K562 (cell line): ENCODE data around the gene SPX. TPM values are rescaled to one million over a fixed set of nuclear protein-coding genes. Genes with fewer than 3 reads are reported as not detected.

Experiments
- ATAC-seq: fragments of 200-7000 bp; cut with Tn5 transposase; 3 replicates; pipeline ENCODE4 v1.9.1; 2020; ENCODE audit warnings: moderate library complexity
- BruUV-seq: library from RNA; stranded (reverse); fragments of 400-500 nt; replicated peaks from 2 replicates; lab custom pipeline; 2021; lab: Mats Ljungman, UMichigan
- CTCF ChIA-PET: fragments of 300-600 bp; formaldehyde crosslinking; extraction: SDS; loops from one replicate; lab custom pipeline; 2021; ENCODE audit warnings: low intra/inter-chr PET ratio; lab: Yijun Ruan, JAX
- POLR2A ChIA-PET: fragments of 300-600, 350-650 bp; sonication (Branson Sonifier 250); formaldehyde crosslinking; extraction: SDS; loops from one replicate; lab custom pipeline; 2021; ENCODE audit warnings: antibody characterized with exemption, inconsistent platforms; lab: Yijun Ruan, JAX
- DNase-seq, 4 experiments: peaks; one replicate each; pipeline versions ENCODE4 v3.0.0 to v3.0.0-alpha.2; 2011 to 2018; ENCODE audit warnings: low spot score in 3 of 4, mixed read lengths in 3 of 4; ENCODE audit errors: extremely low read depth in 1 of 4
- FAIRE-seq: peaks from 2 replicates; lab custom pipeline; 2011; peaks lifted over from hg19 to GRCh38; lab: Jason Lieb, UNC
- H2AFZ ChIP-seq: 2 replicates; pipeline ENCODE4 v1.6.0; 2011; ENCODE audit warnings: low read depth, low read length, control low read depth, inconsistent platforms
- H3K27ac ChIP-seq: fragments of 200-600 bp; 3 replicates; pipeline ENCODE4 v1.8.0; 2011; ENCODE audit warnings: low read depth, mild to moderate bottlenecking, control low read depth, inconsistent platforms, low read length, moderate library complexity, mixed read lengths; ENCODE audit errors: extremely low read depth
- H3K27me3 ChIP-seq, 2 experiments: fragments of 300-600 bp in 1 of 2; 2 replicates in 1 of 2; 3 replicates in 1 of 2; pipeline versions ENCODE4 v1.6.0 to v1.8.0; 2011; ENCODE audit warnings: inconsistent platforms in 2 of 2, low read length in 2 of 2, mild to moderate bottlenecking in 1 of 2, mixed read lengths in 1 of 2, moderate library complexity in 1 of 2; ENCODE audit not compliant: control insufficient read depth in 2 of 2, insufficient read depth in 2 of 2
- H3K36me3 ChIP-seq: fragments of 300-600 bp; 3 replicates; pipeline ENCODE4 v1.8.0; 2011; ENCODE audit warnings: mild to moderate bottlenecking, low read length, inconsistent platforms; ENCODE audit not compliant: control insufficient read depth, insufficient read depth
- H3K4me1 ChIP-seq, 2 experiments: fragments of 200-600 bp in 1 of 2; replicated peaks in 1 of 2; 2 replicates in 1 of 2; 3 replicates in 1 of 2; pipeline versions ENCODE4 v1.5.1 to v1.8.0; 2011; ENCODE audit warnings: inconsistent platforms in 2 of 2, low read length in 2 of 2, mild to moderate bottlenecking in 1 of 2, mixed read lengths in 1 of 2, moderate library complexity in 1 of 2; ENCODE audit not compliant: control insufficient read depth in 2 of 2, insufficient read depth in 2 of 2
- H3K4me2 ChIP-seq: 2 replicates; pipeline ENCODE4 v1.6.1; 2011; ENCODE audit warnings: low read length, control low read depth, inconsistent platforms, mixed read lengths; ENCODE audit not compliant: insufficient read depth
- H3K4me3 ChIP-seq: fragments of 200-600 bp; sonication (generic), shearing (Covaris generic); 2 replicates; pipeline ENCODE4 v1.5.1; 2016; ENCODE audit warnings: control low read depth, inconsistent platforms
- H3K79me2 ChIP-seq: fragments of 200-600 bp; 3 replicates; pipeline ENCODE4 v1.8.0; 2011; ENCODE audit warnings: low read length, inconsistent platforms; ENCODE audit not compliant: control insufficient read depth, insufficient read depth
- H3K9ac ChIP-seq, 2 experiments: 2 replicates each; pipeline versions ENCODE4 v1.6.0 to v1.6.1; 2011; ENCODE audit warnings: low read depth in 2 of 2, low read length in 2 of 2, control low read depth in 1 of 2, inconsistent platforms in 1 of 2, mild to moderate bottlenecking in 1 of 2, mixed read lengths in 1 of 2; ENCODE audit not compliant: insufficient read depth in 1 of 2
- H3K9me1 ChIP-seq: one replicate; pipeline ENCODE4 v1.6.0; 2011; ENCODE audit warnings: inconsistent platforms, mild to moderate bottlenecking, low read length, moderate library complexity; ENCODE audit not compliant: control insufficient read depth, insufficient read depth
- H3K9me3 ChIP-seq: replicated peaks from 2 replicates; pipeline ENCODE4 v1.5.1; 2011; ENCODE audit warnings: low read depth, low read length, inconsistent platforms; ENCODE audit not compliant: control insufficient read depth, insufficient read depth
- H4K20me1 ChIP-seq: replicated peaks from 2 replicates; pipeline ENCODE4 v1.6.1; 2011; ENCODE audit warnings: low read length, inconsistent platforms, mixed read lengths; ENCODE audit not compliant: control insufficient read depth, insufficient read depth
- GABPA ChIP-seq: fragments of 200-800 bp; sonication (Bioruptor generic); conservative IDR thresholded peaks from 2 replicates; pipeline ENCODE4 v1.6.1; 2016; ENCODE audit warnings: low read depth, missing genetic modification characterization, missing compliant biosample characterization
- GTF2E2 ChIP-seq: fragments of 200-800 bp; sonication (Bioruptor generic); IDR thresholded peaks from 2 replicates; pipeline ENCODE4 v1.6.1; 2016; ENCODE audit warnings: missing genetic modification characterization, missing compliant biosample characterization
- NUFIP1 ChIP-seq: fragments of 450-650 bp; IDR thresholded peaks from 2 replicates; pipeline ENCODE4 v1.6.1; 2018; ENCODE audit not compliant: partially characterized antibody
- SIN3A ChIP-seq, 2 experiments: fragments of 150-350 bp in 1 of 2; IDR thresholded peaks; 2 replicates each; pipeline ENCODE4 v1.6.1; 2011 to 2016; ENCODE audit warnings: borderline replicate concordance in 2 of 2, low read depth in 2 of 2, low read length in 2 of 2, mild to moderate bottlenecking in 2 of 2, moderate library complexity in 2 of 2; ENCODE audit not compliant: control insufficient read depth in 1 of 2
- WGBS: fragments of 100-300 bp; shearing (Covaris generic); methylation state at CpG from one replicate; pipeline ENCODE4 v1.1.6; 2016; ENCODE audit warnings: low coverage, mixed read lengths; ENCODE audit not compliant: insufficient coverage; ENCODE audit errors: missing lambda C conversion rate; 5-methylcytosine and 5-hydroxymethylcytosine counted together
- in situ Hi-C: fragments of 300-500 bp; cut with MboI; formaldehyde crosslinking; loops from 4 replicates; pipeline ENCODE4 v1.15.0; 2018; ENCODE audit warnings: inconsistent platforms, mixed read lengths
- intact Hi-C: fragments of 100-400 bp; cut with micrococcal nuclease; formaldehyde crosslinking; loops from 2 replicates; pipeline ENCODE4 v1.14.2; 2022
- polyA plus RNA-seq, 8 experiments: library from polyadenylated mRNA; depleted of rRNA in 4 of 8; stranded (reverse) in 5 of 8; unstranded in 3 of 8; fragments of >200 nt; fragmentation: Nextera tagmentation in 2 of 8; fragmentation: Illumina TruSeq in 1 of 8; extraction: Ambion mirVana in 2 of 8; extraction: Trizol in 1 of 8; gene quantifications; 2 replicates each; pipeline versions ENCODE4 v1.2.1 to v1.2.3, GENCODE V29; 2011 to 2014; ENCODE audit warnings: inconsistent platforms in 1 of 8, missing spikeins in 1 of 8
- total RNA-seq, 7 experiments: library from RNA; depleted of rRNA in 6 of 7; stranded (reverse); fragments of >200 nt in 6 of 7; fragmentation: Illumina TruSeq in 2 of 7; extraction: Trizol in 2 of 7; gene quantifications; 2 replicates each; pipeline versions ENCODE4 v1.2.1 to v1.2.3, GENCODE V29; 2011 to 2021; ENCODE audit warnings: low replicate concordance in 1 of 7

SPX gene
- total and polyA plus RNA-seq, 9 of the 15 experiments (the other 6 are each of a cell fraction or from before 2014, with no cell fraction given), result 0.06 to 0.40 (median 0.14) TPM

DNA sequence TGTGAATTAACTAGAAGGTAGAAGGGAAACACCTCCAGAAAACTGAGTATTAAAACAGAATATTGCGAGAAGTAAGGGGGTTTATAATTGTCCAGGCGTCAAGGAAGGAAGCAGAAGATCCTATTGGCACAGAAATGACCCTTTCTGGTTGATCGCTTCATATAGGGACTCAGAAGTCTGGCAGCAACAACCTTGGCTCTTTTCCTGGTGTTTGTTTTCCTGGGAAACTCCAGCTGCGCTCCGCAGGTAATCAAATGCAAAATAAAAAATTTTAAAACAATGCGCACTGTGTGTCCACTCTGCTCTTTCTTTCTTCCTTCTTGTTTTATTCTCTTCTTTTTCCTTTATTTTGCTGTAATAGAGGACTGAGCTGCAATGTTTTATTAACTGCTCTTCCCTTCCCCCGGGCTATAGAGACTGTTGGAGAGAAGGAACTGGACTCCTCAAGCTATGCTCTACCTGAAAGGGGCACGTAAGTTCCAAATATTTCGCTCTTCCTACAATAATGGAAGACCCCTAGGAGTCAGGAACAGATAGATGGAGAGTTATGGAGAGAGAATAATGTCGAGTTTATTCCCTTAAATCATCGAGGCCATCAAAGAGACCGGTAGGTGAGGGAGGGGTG, 737 bp downstream of the SPX start:
- H3K4me3 ChIP-seq, result no peak overlapping the region
- peaks cover 0 to 8% of the 10 kb centered on the region in 2 experiments; a peak in 2 of 5 replicates for H3K4me1 ChIP-seq
- intact Hi-C loops (no loop called here), in situ Hi-C loops (no loop called here)
- no peaks in the 10 kb centered on the region for H3K36me3 ChIP-seq
- ChIA-PET POLR2A (interaction anchor here (0.6 kb wide), 1 partner anchor 22 kb away, joined by 3 read pairs; no protein-coding TSS in a partner anchor), CTCF (no interaction called here)
- DNase-seq (no peak), FAIRE-seq (no peak), ATAC-seq (no peak)
- no peaks in the 10 kb centered on the region for H3K79me2 ChIP-seq
- H3K27ac ChIP-seq, result no peak overlapping the region
- H3K9me3 ChIP-seq, result no peaks in the 10 kb centered on the region
- TF ChIP-seq SIN3A (IDR thresholded peaks at IDR 0.05; ENCODE audit: borderline replicate concordance in 2 of 2, control insufficient read depth in 1 of 2, low read depth in 2 of 2, low read length in 2 of 2) (no peak), GTF2E2 (tag) (0 out of 2 replicates have a peak, but pooled peaks have one; percentile 23)
- H3K27me3 ChIP-seq, result peaks cover 4 to 13% of the 10 kb centered on the region in 2 experiments; a peak in 3 of 5 replicates
- H4K20me1 ChIP-seq, result no peaks in the 10 kb centered on the region
- no peak overlapping the region for H3K9ac ChIP-seq
- H2AFZ ChIP-seq, result no peak overlapping the region
- 12% methylated on average over 11 of the region's 12 CpGs for WGBS
- no peak overlapping the region for H3K4me2 ChIP-seq
- BruUV-seq, result no TSS peak
- no peaks in the 10 kb centered on the region for H3K9me1 ChIP-seq

DNA sequence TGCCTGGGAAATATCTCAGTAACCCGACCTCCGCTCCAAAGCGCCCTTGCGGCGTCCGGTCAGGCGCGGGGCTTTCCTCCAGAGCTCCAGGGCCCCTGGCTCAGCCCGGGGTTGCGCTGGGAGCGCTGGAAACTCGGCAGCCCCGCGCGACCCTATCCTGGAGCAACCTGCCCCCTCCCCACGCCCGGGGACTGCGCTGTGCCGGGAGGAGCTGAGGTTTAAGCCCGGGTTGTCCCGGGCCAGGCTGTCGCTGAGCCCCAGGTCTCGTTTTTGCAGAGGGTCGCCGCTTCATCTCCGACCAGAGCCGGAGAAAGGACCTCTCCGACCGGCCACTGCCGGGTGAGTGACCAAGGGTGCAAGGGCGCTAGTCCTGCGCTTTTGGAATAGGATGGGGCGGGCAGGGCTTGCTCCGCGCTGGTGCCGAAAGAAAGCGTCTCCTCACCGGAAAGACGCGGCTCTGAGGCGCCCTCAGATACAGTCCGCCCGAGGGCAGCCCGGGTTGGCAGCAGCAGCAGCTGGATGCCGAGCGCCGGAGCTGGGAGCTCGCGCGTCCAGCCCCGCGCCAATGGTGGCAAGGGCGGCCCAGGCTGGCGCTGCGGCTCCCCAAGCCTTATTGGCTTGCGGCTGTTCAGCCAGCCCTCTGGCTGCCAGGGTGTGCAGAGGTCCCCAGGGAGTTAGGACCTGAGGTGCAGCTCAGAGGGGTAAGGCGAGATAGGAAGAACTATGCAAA, 1.5 kb downstream of the SPX start:
- no TSS peak for BruUV-seq
- Histone ChIP-seq H4K20me1 (no peaks in the 10 kb centered on the region), H2AFZ (no peak overlapping the region), H3K9ac (no peak overlapping the region; a peak in 1 of 4 replicates), H3K9me1 (no peaks in the 10 kb centered on the region), H3K4me3 (0 out of 2 replicates have a peak overlapping the region, but pooled peaks have one; percentile 6), H3K9me3 (no peaks in the 10 kb centered on the region), H3K79me2 (no peaks in the 10 kb centered on the region), H3K4me2 (no peak overlapping the region), H3K27me3 (peaks cover 4 to 13% of the 10 kb centered on the region in 2 experiments; a peak in 3 of 5 replicates), H3K36me3 (no peaks in the 10 kb centered on the region), H3K27ac (no peak overlapping the region), H3K4me1 (peaks cover 0 to 8% of the 10 kb centered on the region in 2 experiments; a peak in 2 of 5 replicates)
- peak; percentile 49 for ATAC-seq
- WGBS, result 11% methylated on average over 17 of the region's 57 CpGs
- DNase-seq, result no peak
- FAIRE-seq, result no peak
- ChIA-PET POLR2A (interaction anchor here (0.6 kb wide), 1 partner anchor 58 kb away, joined by 3 read pairs; no protein-coding TSS in a partner anchor), CTCF (no interaction called here)
- TF ChIP-seq GABPA (tag) (peak; percentile 36), NUFIP1 (no peak)
- intact Hi-C loops, result no loop called here
- in situ Hi-C loops, result no loop called here
